NB4 (cell line): ENCODE results near the gene SUCO.
"Not testable (repeated sequence)": the region's sequence is repeated elsewhere in the genome, so short reads cannot be mapped to it uniquely, and the experiment has no call there.

ENCODE experiments used
- DNase-seq: peaks from one replicate; pipeline ENCODE4 v3.0.0; 2010; ENCODE audit warnings: low read depth
- H3K4me3 ChIP-seq: one replicate; pipeline ENCODE4 v1.5.1; 2011; ENCODE audit warnings: mild to moderate bottlenecking, low read depth, low read length, moderate library complexity
- CTCF ChIP-seq: IDR thresholded peaks from one replicate; pipeline ENCODE4 v1.5.1; 2012; ENCODE audit warnings: low read depth, low read length
- MAX ChIP-seq: IDR thresholded peaks from 2 replicates; pipeline ENCODE4 v1.6.1; 2011; ENCODE audit warnings: low read depth, low read length
- MYC ChIP-seq: IDR thresholded peaks from 2 replicates; pipeline ENCODE4 v1.6.1; 2011; ENCODE audit warnings: low read depth, low read length
- POLR2A ChIP-seq: IDR thresholded peaks from 2 replicates; pipeline ENCODE4 v1.6.1; 2011; ENCODE audit warnings: mild to moderate bottlenecking; ENCODE audit not compliant: insufficient read length; ENCODE audit errors: extremely low read depth

The SUCO gene

DNA sequence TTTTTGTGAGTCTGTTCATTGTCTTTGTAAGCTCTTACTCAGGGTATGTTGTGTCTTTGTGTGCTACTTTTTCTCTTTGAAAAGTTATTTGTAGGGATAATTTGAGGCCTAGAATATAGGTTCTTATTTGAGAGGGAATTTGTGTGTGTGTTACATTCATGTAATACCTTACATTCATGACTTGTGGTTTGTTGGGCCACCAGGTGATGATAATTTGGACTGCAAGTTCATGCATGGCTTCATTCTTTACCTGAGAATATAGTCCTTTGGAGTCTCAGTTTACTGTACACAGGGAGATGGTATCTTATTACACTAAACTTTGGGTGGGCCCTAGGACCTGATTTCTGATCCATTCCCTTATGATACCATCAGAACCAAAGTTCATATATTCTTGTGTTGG, 74.2 kb downstream of the SUCO start:
- no peak for DNase-seq
- TF ChIP-seq MYC (no peak), CTCF (no peak), POLR2A (no peak), MAX (no peak)
- no peak overlapping the region for H3K4me3 ChIP-seq

- DNase-seq, result no peak
- no peak for TF ChIP-seq MYC
- TF ChIP-seq POLR2A, result no peak
- H3K4me3 ChIP-seq, result no peak overlapping the region
Observed at GRCh38 chr1:172608098-172608601, 75.2 kb downstream of the SUCO start.

- peak; percentile 34 for DNase-seq
- TF ChIP-seq POLR2A (no peak), MAX (no peak), CTCF (peak; percentile 10)
Observed at GRCh38 chr1:172609528-172609927, 76.6 kb downstream of the SUCO start.

GRCh38 chr1:172612478-172612877, 79.5 kb downstream of the SUCO start:
- TF ChIP-seq MYC, result no peak
- no peak overlapping the region for H3K4me3 ChIP-seq
- no peak for DNase-seq

More at GRCh38 chr1:172609528-172609927, 76.6 kb downstream of the SUCO start:
- no peak overlapping the region for H3K4me3 ChIP-seq

- H3K4me3 ChIP-seq, result no peak overlapping the region
- TF ChIP-seq POLR2A, result no peak
- TF ChIP-seq MYC, result no peak
- no peak for TF ChIP-seq CTCF
- no peak for TF ChIP-seq MAX
- DNase-seq, result no peak
Observed at GRCh38 chr1:172613294-172613693, 80.3 kb downstream of the SUCO start.

DNA sequence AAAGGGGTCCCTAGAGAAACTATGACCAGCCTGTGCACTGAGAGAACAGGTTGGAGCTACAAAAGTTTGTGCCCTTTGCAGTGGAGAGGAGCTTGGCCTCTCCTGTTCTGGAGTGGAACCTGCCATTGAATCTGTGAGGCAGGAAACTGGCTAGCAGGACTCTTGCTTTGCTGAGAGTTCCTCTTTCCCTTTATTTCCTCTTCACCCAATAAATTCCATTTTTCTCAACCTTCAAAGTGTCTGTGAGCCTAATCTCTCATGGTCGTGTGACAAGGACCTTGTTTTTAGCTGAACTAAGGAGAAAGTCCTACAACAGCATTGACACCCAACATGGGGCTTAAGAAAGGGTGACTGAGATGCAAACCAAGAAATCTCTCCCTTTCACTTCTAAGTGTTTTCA, 83.2 kb downstream of the SUCO start:
- no peak overlapping the region for H3K4me3 ChIP-seq
- peak; percentile 21 for DNase-seq
- TF ChIP-seq CTCF (no peak), MYC (no peak), MAX (no peak), POLR2A (no peak)

DNA sequence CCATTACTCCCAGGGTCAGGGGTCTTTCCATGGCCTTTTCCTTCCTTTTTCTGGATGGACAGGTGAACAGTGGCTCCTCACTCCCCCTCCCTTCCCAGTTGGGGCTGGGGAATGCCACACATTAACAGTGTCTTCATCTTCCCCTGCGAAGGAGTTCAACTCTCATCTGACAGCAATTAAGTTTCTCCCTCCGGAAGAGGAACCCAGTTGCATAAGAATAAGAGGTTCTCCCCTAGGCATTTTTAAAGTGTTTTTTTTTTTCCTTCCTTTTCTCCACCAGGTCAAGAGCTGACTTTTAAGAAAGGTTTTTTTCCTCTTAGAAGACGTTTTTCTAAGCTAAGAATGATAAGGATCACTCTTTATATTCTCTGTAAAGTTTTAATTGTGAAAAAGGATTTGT, 83.7 kb downstream of the SUCO start:
- DNase-seq, result peak; percentile 33
- TF ChIP-seq MAX (no peak), CTCF (no peak), POLR2A (no peak), MYC (no peak)
- no peak overlapping the region for H3K4me3 ChIP-seq

DNA sequence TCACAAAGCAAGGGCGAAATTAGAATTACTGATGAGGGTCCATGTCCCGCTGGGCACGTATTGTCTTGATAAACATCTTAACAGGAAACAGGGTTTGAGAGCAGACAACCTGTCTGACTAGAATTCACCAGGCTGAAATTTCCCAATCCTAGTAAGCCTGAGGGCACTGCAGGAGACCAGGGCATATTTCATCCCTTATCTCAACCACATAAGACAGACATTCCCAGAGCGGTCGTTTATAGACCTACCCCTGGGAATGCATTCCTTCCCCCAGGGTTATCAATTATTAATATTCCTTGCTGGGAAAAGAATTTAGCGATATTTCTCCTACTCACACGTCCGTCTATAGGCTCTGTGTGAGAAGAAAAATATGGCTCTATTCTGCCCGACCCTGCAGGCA, 87.7 kb downstream of the SUCO start:
- not testable (repeated sequence) for H3K4me3 ChIP-seq, DNase-seq
